ENCODE measurements around the gene STKLD1. TPM values are rescaled to one million over a fixed set of nuclear protein-coding genes. Genes with fewer than 3 reads are reported as not detected.

STKLD1 gene
- total RNA-seq, 1 experiment from 2014 or later, result 0.94 TPM

- Mint-ChIP-seq H3K27ac (ENCODE audit: unreplicated experiment) (no peak overlapping the region), H3K4me3 (ENCODE audit: low read depth, unreplicated experiment) (no peak overlapping the region), H3K36me3 (ENCODE audit: insufficient read depth, unreplicated experiment) (peaks cover 32% of the 10 kb centered on the region), H3K9me3 (ENCODE audit: low read depth, unreplicated experiment) (no peaks in the 10 kb centered on the region), H3K4me1 (ENCODE audit: low read depth, unreplicated experiment) (peaks cover 13% of the 10 kb centered on the region), H3K27me3 (ENCODE audit: unreplicated experiment) (no peaks in the 10 kb centered on the region)
- BruUV-seq (replicated peaks), result no TSS peak
- intact Hi-C loops (cut with micrococcal nuclease; ENCODE audit: unreplicated experiment), result no loop called here
- DNase-seq, result no peak
- CTCF ChIA-PET, result no interaction called here
- TF ChIP-seq CTCF (IDR thresholded peaks at IDR 0.05; ENCODE audit: unreplicated experiment), result no peak
Observed at GRCh38 chr9:133367221-133367620, 8.9 kb upstream of the STKLD1 start.

GRCh38 chr9:133367778-133368177 is 8.4 kb upstream of the STKLD1 start:
- CTCF ChIA-PET, result no interaction called here
- intact Hi-C loops (cut with micrococcal nuclease; ENCODE audit: unreplicated experiment), result no loop called here
- Mint-ChIP-seq H3K4me1 (ENCODE audit: low read depth, unreplicated experiment) (peaks cover 13% of the 10 kb centered on the region), H3K4me3 (ENCODE audit: low read depth, unreplicated experiment) (no peak overlapping the region), H3K27me3 (ENCODE audit: unreplicated experiment) (no peaks in the 10 kb centered on the region), H3K36me3 (ENCODE audit: insufficient read depth, unreplicated experiment) (peaks cover 26% of the 10 kb centered on the region), H3K27ac (ENCODE audit: unreplicated experiment) (no peak overlapping the region), H3K9me3 (ENCODE audit: low read depth, unreplicated experiment) (no peaks in the 10 kb centered on the region)
- BruUV-seq (replicated peaks), result no TSS peak
- no peak for TF ChIP-seq CTCF (IDR thresholded peaks at IDR 0.05; ENCODE audit: unreplicated experiment)
- DNase-seq, result no peak

- Mint-ChIP-seq H3K27ac (ENCODE audit: unreplicated experiment) (no peak overlapping the region), H3K36me3 (ENCODE audit: insufficient read depth, unreplicated experiment) (peaks cover 25% of the 10 kb centered on the region), H3K4me1 (ENCODE audit: low read depth, unreplicated experiment) (peaks cover 13% of the 10 kb centered on the region), H3K9me3 (ENCODE audit: low read depth, unreplicated experiment) (no peaks in the 10 kb centered on the region), H3K4me3 (ENCODE audit: low read depth, unreplicated experiment) (no peak overlapping the region), H3K27me3 (ENCODE audit: unreplicated experiment) (no peaks in the 10 kb centered on the region)
- no TSS peak for BruUV-seq (replicated peaks)
- CTCF ChIA-PET, result no interaction called here
- TF ChIP-seq CTCF (IDR thresholded peaks at IDR 0.05; ENCODE audit: unreplicated experiment), result no peak
- intact Hi-C loops (cut with micrococcal nuclease; ENCODE audit: unreplicated experiment), result no loop called here
- DNase-seq, result no peak
Observed at GRCh38 chr9:133368249-133368881, 7.8 kb upstream of the STKLD1 start.

- no peak for TF ChIP-seq CTCF (IDR thresholded peaks at IDR 0.05; ENCODE audit: unreplicated experiment)
- Mint-ChIP-seq H3K4me3 (ENCODE audit: low read depth, unreplicated experiment) (no peak overlapping the region), H3K9me3 (ENCODE audit: low read depth, unreplicated experiment) (no peaks in the 10 kb centered on the region), H3K27ac (ENCODE audit: unreplicated experiment) (no peak overlapping the region), H3K36me3 (ENCODE audit: insufficient read depth, unreplicated experiment) (peaks cover 24% of the 10 kb centered on the region), H3K27me3 (ENCODE audit: unreplicated experiment) (no peaks in the 10 kb centered on the region), H3K4me1 (ENCODE audit: low read depth, unreplicated experiment) (peaks cover 13% of the 10 kb centered on the region)
- DNase-seq, result no peak
- no TSS peak for BruUV-seq (replicated peaks)
- intact Hi-C loops (cut with micrococcal nuclease; ENCODE audit: unreplicated experiment), result no loop called here
- CTCF ChIA-PET, result interaction anchor here (0.6 kb wide), 1 partner anchor 199 kb away, joined by 3 read pairs; no protein-coding TSS in a partner anchor
Observed at GRCh38 chr9:133369422-133369821, 6.7 kb upstream of the STKLD1 start.

Data from Calu3 (cell line).